SK-N-SH (cell line): ENCODE measurements around the gene NLGN1. TPM values are rescaled to one million over a fixed set of nuclear protein-coding genes. Genes with fewer than 3 reads are reported as not detected.

Experiments
- CTCF ChIA-PET: fragments of 300-600, 350-600 bp; formaldehyde crosslinking; extraction: SDS; loops from one replicate; lab custom pipeline; 2021; lab: Yijun Ruan, JAX
- POLR2A ChIA-PET: fragments of 350-600 bp; sonication (Branson Sonifier 250); formaldehyde crosslinking; extraction: SDS; loops from one replicate; lab custom pipeline; 2020; ENCODE audit warnings: antibody characterized with exemption, inconsistent platforms; lab: Yijun Ruan, JAX
- DNase-seq: peaks from one replicate; pipeline ENCODE4 v3.0.0; 2012
- H2AFZ ChIP-seq: fragments of 200-600 bp; sonication (generic); 2 replicates; pipeline ENCODE4 v1.8.1; 2016; ENCODE audit warnings: antibody characterized with exemption, mild to moderate bottlenecking, low read depth
- H3F3A ChIP-seq: fragments of 200-600 bp; sonication (generic); replicated peaks from 2 replicates; pipeline ENCODE3; 2016; ENCODE audit warnings: antibody characterized with exemption, mild to moderate bottlenecking; ENCODE audit not compliant: insufficient read depth
- H3K27ac ChIP-seq, 2 experiments: fragments of 200-500 bp in 1 of 2; fragments of 200-600 bp in 1 of 2; sonication (Bioruptor generic) in 1 of 2; sonication (generic), shearing (Covaris generic) in 1 of 2; 2 replicates each; pipeline versions ENCODE4 v1.5.1 to v1.6.1; 2014 to 2016; ENCODE audit warnings: low read depth in 2 of 2, inconsistent platforms in 1 of 2, low read length in 1 of 2, mild to moderate bottlenecking in 1 of 2, mixed read lengths in 1 of 2
- H3K27me3 ChIP-seq: fragments of 200-600 bp; sonication (generic), shearing (Covaris generic); 2 replicates; pipeline ENCODE4 v1.6.1; 2016; ENCODE audit warnings: mixed run types; ENCODE audit not compliant: insufficient read depth
- H3K36me3 ChIP-seq, 2 experiments: fragments of 200-500 bp in 1 of 2; fragments of 200-600 bp in 1 of 2; sonication (Bioruptor generic) in 1 of 2; sonication (generic) in 1 of 2; replicated peaks in 1 of 2; 2 replicates each; pipeline versions ENCODE3 to v1.5.1; 2014 to 2016; ENCODE audit warnings: low read length in 1 of 2, mild to moderate bottlenecking in 1 of 2; ENCODE audit not compliant: insufficient read depth in 2 of 2, control insufficient read depth in 1 of 2
- H3K4me1 ChIP-seq, 2 experiments: fragments of 200-500 bp in 1 of 2; fragments of 200-600 bp in 1 of 2; sonication (Bioruptor generic) in 1 of 2; sonication (generic), shearing (Covaris generic) in 1 of 2; 2 replicates each; pipeline versions ENCODE4 v1.5.1 to v1.6.1; 2014 to 2016; ENCODE audit warnings: low read depth in 1 of 2, low read length in 1 of 2, mixed run types in 1 of 2; ENCODE audit not compliant: insufficient read depth in 2 of 2, control insufficient read depth in 1 of 2
- H3K4me2 ChIP-seq: fragments of 200-600 bp; sonication (generic), shearing (Covaris generic); 2 replicates; pipeline ENCODE4 v1.6.1; 2017; ENCODE audit warnings: mixed run types
- H3K4me3 ChIP-seq, 2 experiments: fragments of 200-500 bp in 1 of 2; fragments of 200-600 bp in 1 of 2; sonication (Bioruptor generic) in 1 of 2; sonication (generic), shearing (Covaris generic) in 1 of 2; 2 replicates each; pipeline versions ENCODE4 v1.5.1 to v1.8.1; 2014 to 2016; ENCODE audit warnings: low read depth in 2 of 2, inconsistent platforms in 1 of 2, low read length in 1 of 2, mild to moderate bottlenecking in 1 of 2, mixed read lengths in 1 of 2, moderate library complexity in 1 of 2
- H3K79me2 ChIP-seq: fragments of 200-600 bp; sonication (generic); 2 replicates; pipeline ENCODE4 v1.8.1; 2017; ENCODE audit warnings: mild to moderate bottlenecking; ENCODE audit not compliant: insufficient read depth
- H3K9ac ChIP-seq: fragments of 200-600 bp; sonication (generic); 2 replicates; pipeline ENCODE4 v1.6.1; 2017; ENCODE audit warnings: mixed run types
- H3K9me2 ChIP-seq: fragments of 200-600 bp; sonication (generic); 2 replicates; pipeline ENCODE4 v1.6.1; 2017; ENCODE audit warnings: mixed run types
- H3K9me3 ChIP-seq: fragments of 200-600 bp; sonication (generic); 2 replicates; pipeline ENCODE4 v1.6.1; 2017; ENCODE audit warnings: mixed run types, mild to moderate bottlenecking, moderate library complexity
- H4K20me1 ChIP-seq: fragments of 200-600 bp; sonication (generic); 2 replicates; pipeline ENCODE4 v1.6.1; 2017; ENCODE audit warnings: mild to moderate bottlenecking, mixed run types; ENCODE audit not compliant: insufficient read depth
- CHD2 ChIP-seq: fragments of 150-350 bp; IDR thresholded peaks from 2 replicates; pipeline ENCODE4 v1.6.1; 2018; ENCODE audit warnings: low read length; ENCODE audit not compliant: partially characterized antibody
- FOSL2 ChIP-seq: IDR thresholded peaks from 2 replicates; pipeline ENCODE4 v1.4.0; 2012; ENCODE audit warnings: low read depth, mild to moderate bottlenecking, moderate library complexity, borderline replicate concordance
- MXI1 ChIP-seq: IDR thresholded peaks from 2 replicates; pipeline ENCODE4 v1.6.1; 2012; ENCODE audit warnings: mild to moderate bottlenecking, low read depth, low read length, improper control_type of control experiment
- NRF1 ChIP-seq: IDR thresholded peaks from 2 replicates; pipeline ENCODE4 v1.6.1; 2012; ENCODE audit warnings: low read depth, mild to moderate bottlenecking, low read length
- PBX3 ChIP-seq: IDR thresholded peaks from 2 replicates; pipeline ENCODE4; 2012
- RXRA ChIP-seq: IDR thresholded peaks from 2 replicates; pipeline ENCODE4 v1.4.0; 2012; ENCODE audit warnings: low read depth, mild to moderate bottlenecking, borderline replicate concordance
- SMC3 ChIP-seq: IDR thresholded peaks from 2 replicates; pipeline ENCODE4 v1.6.1; 2012; ENCODE audit warnings: low read depth, low read length, improper control_type of control experiment
- TAF1 ChIP-seq: IDR thresholded peaks from 2 replicates; pipeline ENCODE4 v1.6.1; 2012; ENCODE audit warnings: low read depth, mild to moderate bottlenecking, low read length, moderate library complexity, borderline replicate concordance
- WGBS: methylation state at CpG from one replicate; pipeline ENCODE4 v1.1.6; 2017; ENCODE audit warnings: low lambda C conversion rate; 5-methylcytosine and 5-hydroxymethylcytosine counted together
- polyA plus RNA-seq, 3 experiments: library from polyadenylated mRNA; depleted of rRNA; stranded (reverse); fragments of >200 nt; gene quantifications; 2 replicates each; pipeline ENCODE4 v1.2.3, GENCODE V29; 2012
- TF ChIP-seq, protein P1 (sequence below): IDR thresholded peaks from 2 replicates; pipeline ENCODE4 v1.6.1; 2012; ENCODE audit warnings: mild to moderate bottlenecking, low read depth, low read length, moderate library complexity
- TF ChIP-seq, protein P2 (sequence below): fragments of 150-350 bp; IDR thresholded peaks from 2 replicates; pipeline ENCODE4 v1.6.1; 2017; ENCODE audit warnings: antibody characterized with exemption, low read length, low read depth, borderline replicate concordance
- TF ChIP-seq, protein P3 (sequence below): fragments of 150-350 bp; IDR thresholded peaks from 2 replicates; pipeline ENCODE4 v1.6.1; 2016; ENCODE audit warnings: mild to moderate bottlenecking, low read depth, low read length

Gene NLGN1
- polyA plus RNA-seq, 1 of the 3 experiments (the other 2 are of a cell fraction): 1.5 TPM

DNA sequence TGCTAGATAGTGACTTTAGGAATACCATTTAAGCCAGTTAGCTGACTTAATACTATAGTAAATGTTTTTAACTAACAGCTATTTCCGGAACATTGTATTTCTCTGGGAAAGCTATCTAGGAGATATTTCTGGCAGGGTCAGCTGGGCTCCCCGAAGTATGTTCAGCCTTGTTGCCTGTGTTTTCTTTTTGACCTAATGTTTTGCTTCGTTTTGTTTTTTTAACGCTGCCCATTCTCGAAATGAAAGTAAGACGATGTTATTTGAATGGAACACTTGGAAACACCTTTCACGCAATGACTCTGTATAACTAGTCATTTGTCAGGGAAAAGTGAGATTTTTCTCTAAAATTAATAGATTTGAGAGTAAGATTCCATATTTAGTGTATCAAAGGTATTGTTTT, 758.7 kb downstream of the NLGN1 start:
- 90% methylated on average over 7 of the region's 7 CpGs for WGBS
- Histone ChIP-seq H3K4me3 (no peak overlapping the region), H2AFZ (peak overlapping the region; percentile 27; the same call in 1 of the 2 replicates), H3K9me2 (no peaks in the 10 kb centered on the region), H3K9me3 (no peaks in the 10 kb centered on the region), H4K20me1 (no peaks in the 10 kb centered on the region), H3K27ac (no peak overlapping the region), H3K9ac (no peak overlapping the region), H3K79me2 (no peaks in the 10 kb centered on the region), H3K27me3 (no peaks in the 10 kb centered on the region), H3F3A (peaks cover under 1% of the 10 kb centered on the region), H3K36me3 (no peaks in the 10 kb centered on the region), H3K4me2 (no peak overlapping the region), H3K4me1 (peaks cover 0 to 6% of the 10 kb centered on the region in 2 experiments; a peak in 1 of 4 replicates)
- POLR2A ChIA-PET: no interaction called here
- CTCF ChIA-PET: no interaction called here
- DNase-seq: no peak
- TF ChIP-seq, protein P1, sequence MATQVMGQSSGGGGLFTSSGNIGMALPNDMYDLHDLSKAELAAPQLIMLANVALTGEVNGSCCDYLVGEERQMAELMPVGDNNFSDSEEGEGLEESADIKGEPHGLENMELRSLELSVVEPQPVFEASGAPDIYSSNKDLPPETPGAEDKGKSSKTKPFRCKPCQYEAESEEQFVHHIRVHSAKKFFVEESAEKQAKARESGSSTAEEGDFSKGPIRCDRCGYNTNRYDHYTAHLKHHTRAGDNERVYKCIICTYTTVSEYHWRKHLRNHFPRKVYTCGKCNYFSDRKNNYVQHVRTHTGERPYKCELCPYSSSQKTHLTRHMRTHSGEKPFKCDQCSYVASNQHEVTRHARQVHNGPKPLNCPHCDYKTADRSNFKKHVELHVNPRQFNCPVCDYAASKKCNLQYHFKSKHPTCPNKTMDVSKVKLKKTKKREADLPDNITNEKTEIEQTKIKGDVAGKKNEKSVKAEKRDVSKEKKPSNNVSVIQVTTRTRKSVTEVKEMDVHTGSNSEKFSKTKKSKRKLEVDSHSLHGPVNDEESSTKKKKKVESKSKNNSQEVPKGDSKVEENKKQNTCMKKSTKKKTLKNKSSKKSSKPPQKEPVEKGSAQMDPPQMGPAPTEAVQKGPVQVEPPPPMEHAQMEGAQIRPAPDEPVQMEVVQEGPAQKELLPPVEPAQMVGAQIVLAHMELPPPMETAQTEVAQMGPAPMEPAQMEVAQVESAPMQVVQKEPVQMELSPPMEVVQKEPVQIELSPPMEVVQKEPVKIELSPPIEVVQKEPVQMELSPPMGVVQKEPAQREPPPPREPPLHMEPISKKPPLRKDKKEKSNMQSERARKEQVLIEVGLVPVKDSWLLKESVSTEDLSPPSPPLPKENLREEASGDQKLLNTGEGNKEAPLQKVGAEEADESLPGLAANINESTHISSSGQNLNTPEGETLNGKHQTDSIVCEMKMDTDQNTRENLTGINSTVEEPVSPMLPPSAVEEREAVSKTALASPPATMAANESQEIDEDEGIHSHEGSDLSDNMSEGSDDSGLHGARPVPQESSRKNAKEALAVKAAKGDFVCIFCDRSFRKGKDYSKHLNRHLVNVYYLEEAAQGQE: no peak
- TF ChIP-seq, protein P2, sequence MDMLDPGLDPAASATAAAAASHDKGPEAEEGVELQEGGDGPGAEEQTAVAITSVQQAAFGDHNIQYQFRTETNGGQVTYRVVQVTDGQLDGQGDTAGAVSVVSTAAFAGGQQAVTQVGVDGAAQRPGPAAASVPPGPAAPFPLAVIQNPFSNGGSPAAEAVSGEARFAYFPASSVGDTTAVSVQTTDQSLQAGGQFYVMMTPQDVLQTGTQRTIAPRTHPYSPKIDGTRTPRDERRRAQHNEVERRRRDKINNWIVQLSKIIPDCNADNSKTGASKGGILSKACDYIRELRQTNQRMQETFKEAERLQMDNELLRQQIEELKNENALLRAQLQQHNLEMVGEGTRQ: no peak
- TF ChIP-seq PBX3 (no peak), TAF1 (no peak), MXI1 (no peak), SMC3 (no peak), NRF1 (no peak), FOSL2 (no peak), RXRA (no peak), CHD2 (no peak)
- TF ChIP-seq, protein P3, sequence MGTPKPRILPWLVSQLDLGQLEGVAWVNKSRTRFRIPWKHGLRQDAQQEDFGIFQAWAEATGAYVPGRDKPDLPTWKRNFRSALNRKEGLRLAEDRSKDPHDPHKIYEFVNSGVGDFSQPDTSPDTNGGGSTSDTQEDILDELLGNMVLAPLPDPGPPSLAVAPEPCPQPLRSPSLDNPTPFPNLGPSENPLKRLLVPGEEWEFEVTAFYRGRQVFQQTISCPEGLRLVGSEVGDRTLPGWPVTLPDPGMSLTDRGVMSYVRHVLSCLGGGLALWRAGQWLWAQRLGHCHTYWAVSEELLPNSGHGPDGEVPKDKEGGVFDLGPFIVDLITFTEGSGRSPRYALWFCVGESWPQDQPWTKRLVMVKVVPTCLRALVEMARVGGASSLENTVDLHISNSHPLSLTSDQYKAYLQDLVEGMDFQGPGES: no peak
